T-helper 2 cell treated with Interferon-gamma antibody and Interleukin-4, amounts not matched to agents 100 ng/mL and 5 ng/mL, for 36 hours (primary cell): ENCODE results near the gene SLC29A4. TPM values are rescaled to one million over a fixed set of nuclear protein-coding genes. Genes with fewer than 3 reads are reported as not detected.
"Not testable (repeated sequence)": the region's sequence is repeated elsewhere in the genome, so short reads cannot be mapped to it uniquely, and the experiment has no call there.

Experiments used
- intact Hi-C: fragments of 100-400 bp; cut with micrococcal nuclease; formaldehyde crosslinking; loops from one replicate; pipeline ENCODE4 v1.15.1; 2023
- total RNA-seq: library from RNA; stranded (reverse); gene quantifications from 2 replicates; pipeline ENCODE4 v1.2.3, GENCODE V29; 2022

SLC29A4 gene
- total RNA-seq, 1 donor from 2014 or later: 0.27 TPM

- intact Hi-C loops: not testable (repeated sequence)
Measured at GRCh38 chr7:5273831-5274405, 8.8 kb upstream of the SLC29A4 start.

- intact Hi-C loops: no loop called here
Measured at GRCh38 chr7:5274441-5274840, 8.3 kb upstream of the SLC29A4 start.

- intact Hi-C loops: not testable (repeated sequence)
Measured at GRCh38 chr7:5274985-5275431, 7.7 kb upstream of the SLC29A4 start.

- intact Hi-C loops: not testable (repeated sequence)
Measured at GRCh38 chr7:5275510-5275909, 7.2 kb upstream of the SLC29A4 start.

- intact Hi-C loops: not testable (repeated sequence)
Measured at GRCh38 chr7:5276123-5276522, 6.6 kb upstream of the SLC29A4 start.

- intact Hi-C loops: no loop called here
Measured at GRCh38 chr7:5276611-5277010, 6.1 kb upstream of the SLC29A4 start.

- intact Hi-C loops: no loop called here
Measured at GRCh38 chr7:5278766-5279165, 4.0 kb upstream of the SLC29A4 start.

GRCh38 chr7:5279734-5280133 lies 3.0 kb upstream of the SLC29A4 start:
- intact Hi-C loops: no loop called here

GRCh38 chr7:5281598-5282500 lies 894 bp upstream of the SLC29A4 start:
- intact Hi-C loops: loop anchor here (1.0 kb wide), 1 partner anchor 14 kb away; no protein-coding TSS in a partner anchor

- intact Hi-C loops: no loop called here
Measured at GRCh38 chr7:5283421-5284303, 919 bp downstream of the SLC29A4 start.

- intact Hi-C loops: no loop called here
Measured at GRCh38 chr7:5284304-5285281, 1.9 kb downstream of the SLC29A4 start.

- intact Hi-C loops: no loop called here
Measured at GRCh38 chr7:5286933-5287332, 4.2 kb downstream of the SLC29A4 start.

- intact Hi-C loops: not testable (repeated sequence)
Measured at GRCh38 chr7:5287373-5287772, 4.6 kb downstream of the SLC29A4 start.

- intact Hi-C loops: no loop called here
Measured at GRCh38 chr7:5287802-5288201, 5.1 kb downstream of the SLC29A4 start.

- intact Hi-C loops: not testable (repeated sequence)
Measured at GRCh38 chr7:5288560-5288959, 5.8 kb downstream of the SLC29A4 start.

GRCh38 chr7:5289355-5289754 lies 6.6 kb downstream of the SLC29A4 start:
- intact Hi-C loops: no loop called here

GRCh38 chr7:5291301-5291700 lies 8.6 kb downstream of the SLC29A4 start:
- intact Hi-C loops: no loop called here

GRCh38 chr7:5291711-5292335 lies 9.1 kb downstream of the SLC29A4 start:
- intact Hi-C loops: not testable (repeated sequence)

GRCh38 chr7:5294169-5294987 lies 11.6 kb downstream of the SLC29A4 start:
- intact Hi-C loops: no loop called here
